ENCODE results near the gene ITFG2.
"Not testable (repeated sequence)": the region's sequence is repeated elsewhere in the genome, so short reads cannot be mapped to it uniquely, and the experiment has no call there.

Gene ITFG2

DNA sequence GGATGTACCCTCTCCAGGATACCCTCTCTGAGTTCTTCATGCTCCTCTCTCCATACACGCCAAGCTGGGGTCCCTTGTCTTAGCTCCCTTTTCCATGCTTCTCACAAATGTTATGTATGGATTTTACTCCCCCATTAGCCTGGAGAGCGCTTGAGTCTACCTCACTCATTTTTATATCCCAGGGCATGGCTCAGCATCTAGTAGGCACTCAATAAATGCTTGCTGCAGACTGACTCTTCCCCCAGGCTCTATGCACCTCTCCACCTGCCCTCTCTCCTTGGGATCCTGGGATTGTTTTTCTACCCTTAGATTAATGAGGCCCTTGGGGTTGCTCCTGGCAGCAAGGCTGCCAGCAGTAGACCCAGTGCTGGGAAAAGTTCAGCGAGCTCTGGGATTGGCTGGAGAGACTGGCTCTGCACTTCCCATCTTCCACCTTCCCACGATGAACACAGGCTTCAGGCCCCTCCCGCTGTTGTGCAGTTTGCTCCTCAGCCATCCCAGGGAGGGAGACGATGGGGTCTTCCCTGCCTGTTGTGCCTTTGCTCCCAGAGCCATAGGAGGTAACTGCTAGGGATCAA is 20.2 kb downstream of the ITFG2 start:
- no peak for DNase-seq

DNA sequence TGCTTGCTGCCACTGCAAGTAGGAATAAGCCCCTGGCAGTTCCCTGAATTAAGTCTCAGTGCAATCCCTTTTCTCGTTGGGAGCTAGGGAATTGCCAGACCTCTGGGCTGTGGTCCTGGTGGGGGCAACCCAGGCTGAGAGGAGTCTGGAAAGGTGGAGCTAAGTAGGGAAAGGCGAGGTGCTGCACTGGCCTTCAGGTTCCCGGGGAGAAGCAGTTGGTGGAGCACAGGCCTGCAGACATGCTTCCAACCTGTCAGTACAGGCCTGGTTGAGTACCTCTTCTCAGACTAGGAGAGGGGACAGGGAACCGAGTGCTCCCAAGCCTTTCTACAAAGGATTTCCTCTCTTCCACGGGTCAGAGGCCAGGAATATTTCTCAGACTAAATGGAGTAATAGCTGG is 20.9 kb downstream of the ITFG2 start:
- no peak for DNase-seq

DNA sequence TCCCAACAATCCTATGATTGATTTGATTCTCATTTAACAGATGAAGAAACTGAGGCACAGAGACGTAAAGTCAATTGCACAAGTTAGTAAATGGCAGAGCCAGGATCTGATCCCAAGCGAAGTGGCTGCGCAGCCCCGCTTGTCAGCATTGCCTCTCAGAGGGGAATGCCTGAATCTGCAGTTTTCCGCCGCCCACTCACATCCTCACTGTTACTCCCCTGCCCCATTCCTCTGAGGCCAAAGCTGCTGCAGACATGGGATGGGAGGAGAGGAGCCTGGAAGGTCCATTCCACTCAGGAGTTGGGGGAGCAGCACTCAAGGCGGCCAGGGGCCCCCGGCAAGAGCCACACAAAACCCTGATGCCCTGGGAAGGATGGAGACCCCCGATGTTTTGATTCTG is 21.3 kb downstream of the ITFG2 start:
- no peak for DNase-seq

DNA sequence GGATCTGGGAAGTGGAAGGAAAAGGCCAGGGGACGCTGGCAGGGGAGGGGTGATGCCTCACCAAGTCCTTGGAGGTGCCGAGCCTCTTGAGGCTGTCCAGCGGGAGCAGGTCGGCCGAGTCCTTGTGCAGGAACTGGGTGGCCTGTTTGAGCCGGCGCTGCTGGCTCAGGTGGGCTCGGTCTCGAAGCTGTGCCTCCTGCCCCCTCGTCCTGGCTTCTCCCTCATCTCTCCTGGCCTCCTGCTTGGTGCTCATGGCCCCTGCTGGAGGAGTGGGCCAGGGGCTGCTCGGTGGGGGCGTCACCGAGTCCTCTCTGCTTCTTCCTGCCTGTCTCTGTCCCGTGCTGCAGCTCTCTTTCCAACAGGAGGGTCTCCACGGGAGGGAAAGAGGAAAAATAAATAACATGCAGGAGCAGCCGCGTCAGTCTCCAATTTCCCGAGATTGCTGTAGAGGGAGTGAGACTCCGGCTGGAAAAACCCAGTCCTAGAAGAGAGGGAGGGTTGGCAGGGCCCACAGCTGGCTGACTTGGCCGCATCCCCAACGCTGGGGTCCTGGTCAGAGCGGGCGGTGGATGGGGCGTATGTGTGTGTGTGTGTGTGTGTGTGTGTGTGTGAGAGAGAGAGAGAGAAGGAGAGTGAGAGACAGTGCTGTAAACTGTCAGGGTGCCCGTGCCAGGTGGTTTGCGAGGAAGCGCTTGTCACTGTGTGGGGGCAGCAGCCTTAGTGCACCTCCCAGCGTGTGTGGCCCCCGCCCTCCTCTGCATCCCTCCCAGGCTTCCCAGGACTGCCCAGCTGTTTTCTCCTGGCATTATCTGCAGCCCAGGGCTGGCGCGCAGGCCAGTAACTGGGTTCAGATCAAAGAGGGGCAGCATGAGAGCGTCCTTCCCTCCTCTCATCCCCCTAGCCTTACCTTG is 22.4 kb downstream of the ITFG2 start, which contains the start of gene NRIP2:
Gene NRIP2 (minus strand): TSS at position 455 of the 911 bp plus-strand sequence. CDS start 52 bp downstream, at position 403.
- DNase-seq: peak; percentile 17

DNA sequence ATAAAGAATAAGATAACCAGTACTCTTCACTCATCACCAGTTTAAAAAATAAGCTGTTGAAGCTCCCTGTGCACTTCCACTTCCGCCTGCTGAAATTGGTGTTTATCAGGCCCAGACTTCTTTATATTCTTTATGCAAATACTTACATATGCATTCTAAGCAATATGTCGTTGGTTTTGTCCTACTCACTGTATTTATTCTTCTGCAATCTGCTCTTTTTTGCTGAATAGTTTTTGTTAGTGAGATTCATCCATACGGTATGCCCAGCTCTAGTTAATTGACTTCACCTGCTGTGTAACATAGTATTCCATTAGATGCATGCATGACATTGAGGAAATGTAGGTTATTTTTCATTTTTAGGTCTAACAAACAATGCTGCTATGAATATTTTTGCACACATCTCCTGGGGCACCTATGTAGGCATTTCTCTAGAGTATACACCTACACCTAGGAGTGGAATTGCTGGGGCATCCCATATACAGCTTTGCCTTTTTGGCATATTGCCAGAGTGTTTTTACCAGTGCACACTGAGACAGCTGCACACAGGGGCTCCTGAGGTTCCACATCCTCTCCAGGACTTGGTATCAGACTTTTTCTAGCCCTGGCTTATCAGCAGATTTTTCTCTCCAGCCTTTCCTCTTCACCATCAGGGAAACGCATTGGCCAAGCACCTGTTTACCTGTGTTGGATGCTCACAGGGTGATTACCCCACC is 23.4 kb downstream of the ITFG2 start:
- DNase-seq: no peak

DNA sequence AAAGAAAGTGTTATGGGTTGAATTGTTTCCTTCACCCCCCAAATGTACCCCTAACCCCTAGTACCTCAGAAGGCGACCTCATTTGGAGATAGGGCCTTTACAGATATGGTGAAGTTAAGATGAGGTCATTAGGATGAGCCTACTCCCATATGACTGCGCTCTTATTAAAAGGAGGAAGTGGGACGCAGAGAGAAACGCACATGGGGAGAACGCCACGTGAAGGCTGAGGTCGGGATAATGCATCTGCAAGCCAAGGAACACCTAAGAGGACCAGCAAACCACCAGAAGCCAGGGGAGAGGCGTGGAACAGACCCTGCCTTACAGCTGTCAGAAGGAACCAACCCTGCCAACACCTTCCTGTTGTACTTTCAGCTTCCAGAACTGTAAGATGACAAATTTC is 24.1 kb downstream of the ITFG2 start:
- DNase-seq: no peak

DNA sequence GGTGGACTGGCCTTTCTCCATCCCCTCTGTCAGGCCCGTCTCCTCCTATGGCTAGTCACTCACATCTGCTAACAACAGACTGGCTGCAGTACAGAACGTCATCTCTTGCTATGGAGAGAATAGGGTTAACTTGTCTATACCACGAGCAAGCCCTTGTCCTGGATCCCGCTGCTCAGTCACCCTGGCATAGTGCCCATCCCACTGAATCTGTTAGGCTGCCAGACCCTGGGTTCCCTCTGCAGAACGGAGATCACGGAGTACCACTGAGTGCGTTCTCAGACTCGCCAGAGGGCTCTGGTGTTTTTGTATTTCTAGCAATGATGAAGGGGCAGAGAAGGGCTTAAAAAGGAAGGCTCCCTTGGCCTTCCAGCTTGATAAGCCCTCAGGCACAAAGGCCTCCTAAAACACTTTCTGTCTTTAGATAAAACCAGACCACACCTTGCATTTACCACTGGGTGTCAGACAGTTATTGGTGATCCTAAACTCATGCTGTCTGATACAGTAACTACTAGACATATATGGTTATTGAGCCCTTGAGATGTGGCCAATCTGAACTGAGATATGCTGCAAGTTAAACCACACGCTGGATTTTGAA is 28.7 kb downstream of the ITFG2 start:
- DNase-seq: no peak

DNA sequence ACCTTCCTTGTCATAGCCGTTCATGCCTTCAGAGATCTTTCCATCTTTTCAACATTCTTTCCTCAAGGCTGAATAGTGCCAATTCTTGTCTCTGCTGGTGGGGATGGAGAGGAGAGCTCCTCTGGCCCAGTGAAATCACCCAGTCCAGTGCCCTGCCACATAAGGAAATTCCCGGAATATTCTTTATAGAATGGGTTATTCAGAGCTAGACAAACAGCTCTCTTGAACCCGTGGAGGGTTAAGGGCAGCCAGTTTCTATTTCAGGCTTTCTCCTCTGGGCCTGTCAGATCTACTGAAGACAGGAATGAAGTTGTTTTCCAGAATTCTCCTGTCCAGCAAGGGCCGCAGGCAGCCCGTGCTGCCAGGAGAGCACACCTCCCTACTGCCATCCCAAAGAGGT is 30.5 kb downstream of the ITFG2 start:
- DNase-seq: no peak

DNA sequence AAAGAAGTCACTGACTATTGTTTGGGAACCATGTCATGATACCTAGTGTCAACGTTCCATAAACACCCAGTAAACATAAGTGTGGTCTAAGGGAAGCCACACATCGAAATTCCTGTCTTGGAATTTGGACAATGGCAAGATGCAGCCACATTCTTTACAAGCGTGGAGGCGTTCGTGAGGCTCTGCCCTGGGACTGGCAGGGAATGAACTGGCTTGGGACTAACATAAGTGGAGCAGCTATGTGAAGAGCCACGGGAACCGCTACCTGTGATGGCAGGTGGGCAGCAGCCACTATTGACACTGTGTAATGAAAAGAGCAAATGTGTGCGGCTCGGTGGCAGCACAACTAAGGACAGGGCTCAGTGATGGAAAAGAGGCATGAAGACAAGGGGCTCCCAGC is 32.3 kb downstream of the ITFG2 start:
- DNase-seq: no peak

DNA sequence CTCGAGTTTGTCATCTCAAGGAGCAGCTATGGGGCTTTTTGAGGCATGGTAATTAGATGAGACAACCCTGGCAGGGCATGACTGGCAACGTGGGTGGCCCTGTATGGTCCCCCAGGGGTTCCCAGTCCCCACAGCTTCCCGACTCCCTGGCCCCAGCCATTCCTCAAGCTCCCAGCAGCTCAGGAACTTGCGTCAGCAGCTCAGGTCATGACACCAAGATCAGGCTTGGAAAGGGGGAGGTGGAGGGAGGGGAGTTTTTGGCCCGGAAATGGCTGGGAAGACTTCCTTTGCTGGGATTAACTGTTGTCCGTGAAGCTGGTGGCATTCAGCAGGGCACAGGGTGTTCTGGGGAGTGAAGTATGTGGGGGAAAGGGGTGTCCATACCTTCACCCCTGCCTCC is 32.8 kb downstream of the ITFG2 start:
- no peak for DNase-seq

DNA sequence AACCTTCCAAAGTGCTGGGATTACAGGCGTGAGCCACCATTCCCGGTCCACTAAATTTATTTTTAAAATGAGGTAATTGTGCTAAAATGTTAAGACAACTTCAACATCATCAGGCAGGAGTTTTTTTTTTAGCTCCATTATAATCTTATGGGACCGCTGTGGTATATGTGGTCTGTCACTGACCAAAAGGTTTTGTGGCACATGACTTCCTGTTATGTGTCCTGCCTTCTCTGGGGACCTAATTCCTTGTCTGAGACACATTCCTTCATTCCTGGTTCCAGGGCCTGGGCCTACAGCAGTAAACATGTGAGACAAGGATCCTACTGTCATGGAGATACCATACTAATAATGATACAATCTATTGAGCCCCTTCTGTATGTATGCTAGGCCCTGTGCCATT is 39.5 kb downstream of the ITFG2 start:
- DNase-seq: no peak

DNA sequence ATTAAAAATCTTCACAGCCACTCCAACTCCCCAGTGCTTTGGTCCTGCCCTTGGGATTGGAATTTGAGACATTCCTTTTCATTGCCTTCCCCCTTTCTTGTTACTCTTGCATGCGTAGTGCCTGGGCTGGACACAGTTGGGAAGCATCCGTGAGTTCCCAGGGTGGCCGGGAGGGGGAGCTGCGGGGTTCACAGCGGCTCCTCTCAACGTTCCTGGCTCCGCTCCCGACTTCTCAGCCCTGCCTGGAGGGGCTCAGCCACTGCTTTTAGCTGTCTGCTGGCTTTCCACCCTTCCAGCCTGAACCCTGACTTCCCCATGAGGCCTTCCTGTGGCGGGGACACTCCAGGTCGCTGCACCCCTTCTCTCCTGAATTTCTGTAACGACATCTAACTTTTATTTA is 41.2 kb downstream of the ITFG2 start:
- peak; percentile 51 for DNase-seq

DNA sequence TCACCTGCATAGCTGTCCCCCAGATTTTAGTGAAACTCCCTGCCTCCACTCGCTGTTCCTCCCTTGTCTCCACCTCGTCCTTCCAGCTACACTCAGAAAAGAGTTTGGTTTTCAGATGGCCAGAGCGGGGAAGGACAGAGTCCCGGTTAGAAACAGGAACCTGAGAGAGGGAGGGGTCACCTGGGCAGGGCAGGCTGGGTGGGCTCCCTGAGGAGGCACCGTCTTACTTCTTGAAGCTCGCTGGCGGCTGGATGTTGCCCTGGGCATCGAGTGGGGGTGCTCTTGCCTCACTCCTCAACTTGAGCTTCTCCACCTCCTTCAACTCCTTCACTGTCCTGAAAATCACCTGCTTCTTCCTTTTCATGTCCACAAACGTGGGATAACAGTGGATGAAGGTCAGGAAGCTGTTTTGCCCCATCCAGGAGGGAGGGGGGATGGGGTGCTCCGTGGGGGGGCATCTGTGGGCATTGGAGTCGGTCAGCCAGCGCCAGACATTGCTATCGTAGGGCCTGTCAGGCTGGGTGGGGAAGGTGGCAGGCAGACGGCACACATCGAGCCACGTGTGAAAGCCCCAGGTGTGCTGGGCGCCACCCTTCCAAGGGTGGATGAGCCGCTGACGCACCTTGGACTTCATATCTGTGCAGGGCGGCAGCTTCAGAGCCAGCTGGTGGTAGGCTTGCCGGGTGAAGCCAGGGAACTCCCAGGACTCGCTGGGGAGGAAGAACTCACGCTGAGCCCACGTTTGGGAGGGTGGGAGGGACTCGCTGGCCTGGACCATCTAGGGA is 42.4 kb downstream of the ITFG2 start:
- DNase-seq: no peak

DNA sequence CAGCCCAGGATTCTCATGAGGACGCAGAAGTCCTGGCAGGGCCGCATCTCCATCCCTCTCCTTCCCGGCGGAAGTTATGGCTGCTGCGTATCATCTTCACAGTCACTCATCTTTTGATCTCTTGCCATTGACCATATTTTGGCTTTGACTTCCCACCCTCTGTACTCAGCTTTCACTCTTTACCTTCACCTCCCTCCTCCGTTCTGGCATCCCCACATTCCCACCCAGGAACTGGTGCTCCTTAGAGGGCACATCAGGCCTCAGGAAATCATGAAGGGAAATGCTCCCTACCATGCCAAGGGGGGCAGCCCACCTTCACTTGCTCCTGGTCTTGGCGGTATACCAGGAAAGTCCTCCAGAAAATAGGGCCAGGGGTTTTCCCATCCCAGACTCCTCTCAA is 43.1 kb downstream of the ITFG2 start:
- no peak for DNase-seq

DNA sequence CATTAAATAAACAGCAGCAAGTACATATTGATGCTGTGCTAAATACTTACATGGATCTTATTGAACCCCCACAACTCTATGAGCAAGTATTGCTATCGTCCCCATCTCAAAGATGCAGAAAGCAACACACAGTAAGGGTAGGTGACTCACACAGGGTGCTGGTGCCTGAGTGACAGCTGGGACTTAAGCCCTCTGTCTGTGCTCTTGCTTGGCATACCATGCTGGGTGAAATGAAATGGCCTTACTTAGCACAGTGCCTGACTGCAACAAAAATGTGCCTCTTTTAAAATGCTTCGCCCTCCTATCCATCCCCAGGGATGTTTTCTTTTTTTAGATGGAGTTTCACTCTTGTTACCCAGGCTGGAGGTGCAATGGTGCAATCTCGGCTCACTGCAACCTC is 43.6 kb downstream of the ITFG2 start:
- no peak for DNase-seq

DNA sequence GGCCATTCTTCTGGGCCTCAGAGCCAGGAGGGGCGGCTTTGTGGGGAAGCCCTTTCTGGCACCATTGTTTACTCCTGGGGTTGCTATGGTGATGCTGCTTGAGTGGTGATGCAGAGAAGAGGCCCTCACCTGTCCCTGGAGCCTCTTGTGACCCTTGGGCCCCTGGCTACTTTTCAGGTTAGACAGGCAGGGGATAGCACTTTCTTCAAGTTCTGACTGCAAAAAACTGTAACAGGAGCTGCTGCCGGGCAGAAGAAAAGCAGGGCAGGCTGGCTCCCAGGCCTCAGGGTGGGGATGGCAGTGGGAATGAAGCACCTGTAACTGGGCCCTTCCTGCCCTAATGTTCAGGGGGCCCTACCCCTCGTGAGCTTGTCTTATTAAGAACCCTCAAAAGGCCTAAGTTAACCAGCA is 44.6 kb downstream of the ITFG2 start, which contains the start of gene TEX52:
Gene TEX52 (minus strand): TSS at position 19 of the 411 bp plus-strand sequence. CDS start 13 bp downstream, at position 6.
- DNase-seq: peak; percentile 27

DNA sequence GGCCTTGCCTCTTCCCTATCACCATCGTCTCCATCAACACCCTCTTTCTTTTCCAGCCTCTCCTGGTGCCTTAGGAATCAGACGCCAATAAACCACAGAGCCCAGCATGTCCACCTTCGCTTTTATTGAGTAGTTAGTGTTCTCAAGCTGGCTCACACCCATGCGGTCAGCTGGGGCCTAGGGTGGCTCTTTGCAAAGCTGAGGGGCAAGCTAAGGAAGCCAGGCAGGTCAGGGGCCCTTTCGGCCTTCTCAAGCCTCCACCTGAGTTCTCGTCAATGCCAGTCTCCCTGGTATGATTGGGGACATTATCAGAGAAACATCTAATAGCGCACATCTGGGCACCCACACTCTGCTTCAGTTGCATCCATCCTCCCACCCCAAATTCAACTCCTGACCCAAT is 45.1 kb downstream of the ITFG2 start:
- no peak for DNase-seq

DNA sequence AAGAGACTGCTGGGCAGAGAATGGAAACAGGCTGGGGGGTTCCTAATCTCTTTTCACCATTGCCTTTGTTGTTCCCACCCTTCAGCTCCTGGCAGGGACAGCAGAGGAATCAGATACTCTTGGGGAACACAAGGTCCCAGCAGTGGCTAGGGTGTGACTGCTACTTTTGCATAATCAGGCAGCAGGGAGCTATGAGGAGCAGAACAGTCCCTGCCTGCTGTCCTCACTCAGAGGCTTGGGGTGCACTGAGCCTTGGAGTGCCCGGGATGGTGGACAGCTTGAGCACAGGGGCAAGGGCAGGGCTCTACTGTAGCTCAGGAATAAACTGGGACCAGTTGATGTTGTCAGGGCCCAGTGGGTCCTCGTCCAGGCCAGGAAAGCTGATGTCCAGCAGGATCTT is 45.9 kb downstream of the ITFG2 start:
- DNase-seq: no peak

DNA sequence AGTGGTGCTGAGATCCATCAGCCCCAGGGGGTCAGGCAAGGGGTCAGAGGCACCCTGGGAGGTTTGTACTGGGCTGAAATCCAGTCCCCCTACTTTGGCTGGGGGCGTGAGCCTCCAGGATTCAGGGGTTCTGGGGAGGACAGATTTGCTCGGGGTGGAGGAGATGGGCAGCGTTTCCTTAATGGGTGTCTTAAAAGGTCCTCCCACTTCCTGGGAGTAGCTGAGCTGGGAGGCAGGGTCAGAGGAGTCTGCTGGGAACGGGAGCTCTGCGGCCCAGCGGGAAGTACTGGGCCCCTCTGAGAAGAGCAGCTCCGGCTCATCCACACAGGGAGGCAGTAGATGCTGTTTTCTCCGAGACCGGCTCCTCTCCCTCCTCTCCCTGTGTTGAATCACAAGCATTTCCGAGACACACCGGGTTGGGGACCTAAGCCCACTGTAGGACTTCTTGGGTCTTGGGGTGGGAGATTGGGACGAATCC is 46.5 kb downstream of the ITFG2 start:
- DNase-seq: no peak

DNA sequence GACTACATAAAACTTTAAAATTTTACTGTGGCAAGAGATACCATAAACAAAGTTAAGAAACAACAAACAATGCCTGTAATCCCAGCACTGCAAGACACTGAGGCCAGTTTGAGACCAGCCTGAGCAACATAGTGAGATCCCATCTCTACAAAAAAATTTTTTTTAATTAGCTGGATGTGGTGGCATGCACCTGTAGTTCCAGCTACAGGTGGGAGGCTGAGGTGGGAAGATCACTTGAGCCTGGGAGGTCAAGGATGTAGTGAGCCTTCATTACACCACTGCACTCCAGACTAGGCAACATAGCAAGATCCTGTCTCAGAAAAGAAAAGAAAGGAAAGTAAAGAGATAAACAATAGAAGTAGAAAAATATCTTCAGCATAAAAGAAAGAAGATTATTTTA is 47.7 kb downstream of the ITFG2 start:
- no peak for DNase-seq

DNA sequence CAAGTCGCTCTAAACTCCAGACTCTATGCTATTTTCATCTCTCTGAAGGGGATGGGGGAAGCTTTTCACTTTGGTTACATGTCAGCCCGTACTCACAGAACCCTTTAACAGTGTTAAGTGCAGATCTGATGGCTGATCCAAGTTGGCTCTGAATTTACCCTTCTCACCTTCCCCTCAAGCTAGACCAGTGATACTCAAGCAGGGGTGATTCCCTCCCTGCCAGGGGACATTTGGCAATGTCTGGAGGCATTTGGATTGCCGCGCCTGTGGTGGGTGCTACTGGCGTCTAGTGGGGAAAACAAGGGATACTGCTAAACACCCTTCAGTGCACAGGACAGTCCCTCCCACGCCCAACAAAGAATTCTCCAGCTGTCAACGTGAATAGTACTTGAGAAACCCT is 50.4 kb downstream of the ITFG2 start:
- DNase-seq: no peak

DNA sequence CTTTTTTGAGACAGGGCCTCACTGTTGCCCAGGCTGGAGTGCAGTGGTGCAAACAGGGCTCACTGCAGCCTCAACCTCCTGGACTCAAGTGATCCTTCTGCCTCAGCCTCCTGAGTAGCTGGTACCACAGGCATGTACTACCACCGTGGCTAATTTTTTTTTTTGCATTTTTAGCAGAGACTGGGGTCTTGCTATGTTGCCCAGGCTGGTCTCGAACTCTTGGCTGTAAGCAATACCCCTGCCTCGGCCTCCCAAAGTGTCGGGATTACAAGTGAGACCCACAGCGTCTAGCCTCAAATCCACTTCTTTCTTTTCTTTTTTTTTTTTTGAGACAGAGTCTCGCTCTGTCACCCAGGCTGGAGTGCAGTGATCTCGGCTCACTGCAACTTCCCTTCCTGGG is 50.9 kb downstream of the ITFG2 start:
- not testable (repeated sequence) for DNase-seq

Measured in NCI-H2029 treated with DMSO at 0.1 percent for 48 hours (cell line).